Fibroblast of the aortic adventitia (primary cell): Measurements from ENCODE around the gene ECT2. TPM values are rescaled to one million over a fixed set of nuclear protein-coding genes. Genes with fewer than 3 reads are reported as not detected.
A peak's percentile ranks its signal among the peaks of the same experiment; 100 is the strongest.
"Not testable (repeated sequence)": the region's sequence is repeated elsewhere in the genome, so short reads cannot be mapped to it uniquely, and the experiment has no call there.

Experiments
- DNase-seq: peaks from one replicate; pipeline ENCODE4 v3.0.0-alpha.2; 2010; ENCODE audit warnings: low read depth
- H3K4me3 ChIP-seq: 2 replicates; pipeline ENCODE4 v1.5.1; 2011; ENCODE audit warnings: low read depth, mild to moderate bottlenecking, control low read depth, low read length, moderate library complexity
- CTCF ChIP-seq: IDR thresholded peaks from 2 replicates; pipeline ENCODE4 v1.5.1; 2011; ENCODE audit warnings: mild to moderate bottlenecking, low read length, control low read depth, inconsistent platforms; ENCODE audit not compliant: insufficient read depth
- total RNA-seq: library from RNA; depleted of rRNA; stranded (reverse); fragments of >200 nt; gene quantifications from 2 replicates; pipeline ENCODE4 v1.2.3, GENCODE V29; 2012; ENCODE audit warnings: low replicate concordance

Gene ECT2
- total RNA-seq, 1 donor = 70.8 TPM

DNA sequence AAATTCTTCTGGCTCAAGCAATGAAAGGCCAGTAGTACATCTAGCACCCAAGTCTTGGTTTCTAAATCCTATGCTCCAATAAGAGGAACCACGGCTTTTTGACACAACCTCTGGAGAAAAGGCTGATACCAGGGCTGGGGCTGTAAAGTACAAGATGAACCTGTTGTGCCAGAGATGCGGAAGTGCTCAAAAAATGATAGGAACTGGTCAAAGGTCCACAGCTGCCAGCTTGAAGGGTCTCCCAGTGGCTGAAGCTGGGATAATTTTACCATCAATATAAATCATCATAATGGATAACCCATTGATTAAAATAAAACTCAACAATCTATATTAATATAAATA, 39.1 kb upstream of the ECT2 start:
- DNase-seq = no peak
- peak overlapping the region; percentile 98 for H3K4me3 ChIP-seq
- peak; percentile 21 for TF ChIP-seq CTCF

GRCh38 chr3:172713316-172713715, 37.2 kb upstream of the ECT2 start:
- H3K4me3 ChIP-seq = no peak overlapping the region
- DNase-seq = peak; percentile 66
- no peak for TF ChIP-seq CTCF

DNA sequence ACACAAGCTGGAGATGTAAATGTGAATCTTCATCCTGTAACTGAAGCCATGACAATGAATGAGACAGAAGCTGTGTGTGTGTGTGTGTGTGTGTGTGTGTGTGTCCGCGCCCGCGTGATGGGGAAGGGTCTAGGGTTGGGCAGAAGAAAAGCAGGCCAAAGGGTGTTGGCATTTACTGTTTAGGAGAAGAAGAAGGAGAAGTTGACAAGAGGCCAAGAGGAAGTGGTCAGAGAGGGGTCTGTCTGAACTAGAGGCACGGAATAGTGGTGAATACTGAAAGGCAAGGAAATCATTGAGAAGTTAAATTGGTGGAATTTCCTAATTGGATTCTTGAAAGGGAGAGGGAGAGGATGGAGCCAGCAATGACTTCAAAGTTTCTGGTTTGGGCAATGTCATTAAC, 34.0 kb upstream of the ECT2 start:
- DNase-seq = no peak
- H3K4me3 ChIP-seq = no peak overlapping the region
- no peak for TF ChIP-seq CTCF

DNA sequence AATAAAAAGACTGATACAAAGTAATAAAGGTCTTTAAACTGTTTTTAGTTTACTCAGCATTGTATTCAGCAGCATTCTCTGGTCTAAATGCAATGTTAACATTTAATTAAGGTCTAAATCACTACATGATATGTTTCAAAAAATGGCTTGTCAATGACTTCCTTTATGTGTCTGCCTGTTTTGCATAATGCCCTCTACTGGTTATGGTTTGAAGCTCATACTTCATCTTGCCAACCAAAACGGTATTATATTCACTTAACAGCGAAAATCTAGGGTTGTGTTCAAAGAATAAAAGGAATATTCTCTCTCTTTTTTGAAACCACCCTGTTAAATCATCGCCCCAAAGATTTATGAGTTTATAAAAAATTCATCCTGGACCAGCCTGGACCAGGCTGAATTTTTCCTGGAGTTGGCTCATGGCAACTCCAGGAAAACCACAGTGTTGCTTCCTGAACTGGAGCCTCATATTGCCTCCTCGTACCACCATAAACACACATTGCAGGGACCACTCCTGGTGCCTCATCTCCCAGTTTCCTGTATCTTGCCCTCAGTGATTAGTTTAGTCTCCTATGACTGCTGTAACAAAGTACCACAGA, 32.9 kb upstream of the ECT2 start:
- TF ChIP-seq CTCF = peak; percentile 27
- no peak overlapping the region for H3K4me3 ChIP-seq
- DNase-seq = no peak

DNA sequence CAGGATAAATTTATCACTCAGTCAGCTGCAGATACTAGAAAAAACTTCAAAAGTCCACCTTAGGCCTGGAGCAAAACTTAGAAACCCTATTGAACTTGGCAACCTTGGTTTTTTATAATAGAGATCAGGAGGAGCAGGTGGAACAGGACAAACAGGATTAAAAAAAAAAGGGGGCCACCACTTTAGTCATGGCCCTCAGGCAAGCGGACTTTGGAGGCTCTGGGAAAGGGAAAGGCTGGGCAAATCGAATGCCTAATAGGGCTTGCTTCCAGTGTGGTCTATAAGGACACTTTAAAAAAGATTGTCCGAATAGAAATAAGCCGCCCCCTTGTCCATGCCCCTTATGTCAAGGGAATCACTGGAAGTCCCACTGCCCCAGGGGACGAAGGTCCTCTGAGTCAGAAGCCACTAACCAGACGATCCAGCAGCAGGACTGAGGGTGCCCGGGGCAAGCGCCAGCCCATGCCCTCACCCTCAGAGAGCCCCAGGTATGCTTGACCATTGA, 27.9 kb upstream of the ECT2 start:
- H3K4me3 ChIP-seq, DNase-seq: not testable (repeated sequence)

DNA sequence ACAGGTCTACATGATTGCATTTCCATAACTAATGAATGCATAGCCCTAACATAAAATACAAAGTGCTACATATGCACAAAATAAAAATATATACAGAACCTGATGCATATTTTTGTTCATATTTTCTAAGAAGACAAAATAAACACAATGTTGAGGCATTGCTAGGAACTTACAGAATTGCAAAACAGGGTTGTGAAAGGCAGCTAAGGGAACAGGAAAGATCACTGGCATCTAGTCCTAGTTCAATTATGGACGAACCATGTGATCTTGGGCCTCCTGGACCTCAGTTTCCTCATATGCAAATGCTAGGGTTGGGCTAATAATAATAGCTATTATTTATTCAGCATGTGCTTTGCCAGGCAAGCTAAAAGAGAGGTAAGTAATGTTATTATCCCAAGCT, 24.1 kb upstream of the ECT2 start:
- DNase-seq = no peak
- no peak overlapping the region for H3K4me3 ChIP-seq
- no peak for TF ChIP-seq CTCF

GRCh38 chr3:172735014-172735413, 15.5 kb upstream of the ECT2 start:
- DNase-seq = no peak
- H3K4me3 ChIP-seq = no peak overlapping the region
- TF ChIP-seq CTCF = no peak
